ENCODE measurements around the gene GALNT6. TPM values are rescaled to one million over a fixed set of nuclear protein-coding genes. Genes with fewer than 3 reads are reported as not detected.
A peak's percentile ranks its signal among the peaks of the same experiment; 100 is the strongest.

Gene GALNT6
- total RNA-seq, 1 donor from 2014 or later, result 32.4 TPM

DNA sequence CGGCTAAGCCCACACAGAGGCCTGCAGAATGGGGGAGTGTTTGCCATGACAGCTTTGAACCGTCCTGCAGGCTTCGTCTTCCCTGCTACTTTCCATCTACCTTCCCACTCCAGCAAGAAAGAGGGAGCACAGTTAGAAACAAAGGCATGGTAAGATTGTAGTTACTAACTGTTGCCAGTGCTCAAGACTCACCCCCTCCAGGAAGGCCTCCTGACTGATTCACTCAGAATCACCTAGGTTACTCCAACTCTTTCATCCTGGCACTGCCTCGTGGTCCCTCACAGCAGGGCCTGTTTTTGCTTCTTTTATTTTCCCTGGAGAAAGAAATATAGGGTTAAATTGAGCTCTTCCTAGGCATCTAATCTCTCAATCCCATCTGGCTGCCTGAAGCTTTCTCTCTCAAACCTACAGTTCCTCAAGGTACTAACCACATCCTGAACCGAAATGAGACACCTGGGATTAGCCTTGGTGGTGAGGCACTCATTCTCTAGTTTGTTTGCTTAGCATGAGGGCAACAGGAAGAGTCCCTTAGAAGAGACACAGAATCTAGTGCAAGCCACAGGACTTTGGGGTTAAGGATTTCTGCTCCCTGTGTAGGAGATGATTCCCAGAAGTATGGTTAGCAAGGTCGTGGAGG, 7.8 kb downstream of the GALNT6 start:
- no peak overlapping the region for H3K4me3 ChIP-seq (ENCODE audit: low read depth, low read length)
- no peak for DNase-seq (ENCODE audit: low read depth)
- TF ChIP-seq CTCF (conservative IDR thresholded peaks at IDR 0.05; ENCODE audit: low read depth, low read length), result no peak

- DNase-seq (ENCODE audit: low read depth), result no peak
- no peak for TF ChIP-seq CTCF (conservative IDR thresholded peaks at IDR 0.05; ENCODE audit: low read depth, low read length)
- no peak overlapping the region for H3K4me3 ChIP-seq (ENCODE audit: low read depth, low read length)
Measured at GRCh38 chr12:51382173-51382572, 9.0 kb downstream of the GALNT6 start.

- TF ChIP-seq CTCF (conservative IDR thresholded peaks at IDR 0.05; ENCODE audit: low read depth, low read length), result no peak
- H3K4me3 ChIP-seq (ENCODE audit: low read depth, low read length), result no peak overlapping the region
- DNase-seq (ENCODE audit: low read depth), result no peak
Measured at GRCh38 chr12:51381226-51382079, 9.8 kb downstream of the GALNT6 start.

GRCh38 chr12:51379571-51379970, 11.6 kb downstream of the GALNT6 start:
- DNase-seq (ENCODE audit: low read depth), result no peak
- no peak overlapping the region for H3K4me3 ChIP-seq (ENCODE audit: low read depth, low read length)
- TF ChIP-seq CTCF (conservative IDR thresholded peaks at IDR 0.05; ENCODE audit: low read depth, low read length), result no peak

- no peak for TF ChIP-seq CTCF (conservative IDR thresholded peaks at IDR 0.05; ENCODE audit: low read depth, low read length)
- no peak for DNase-seq (ENCODE audit: low read depth)
- no peak overlapping the region for H3K4me3 ChIP-seq (ENCODE audit: low read depth, low read length)
Measured at GRCh38 chr12:51378749-51379148, 12.5 kb downstream of the GALNT6 start.

DNA sequence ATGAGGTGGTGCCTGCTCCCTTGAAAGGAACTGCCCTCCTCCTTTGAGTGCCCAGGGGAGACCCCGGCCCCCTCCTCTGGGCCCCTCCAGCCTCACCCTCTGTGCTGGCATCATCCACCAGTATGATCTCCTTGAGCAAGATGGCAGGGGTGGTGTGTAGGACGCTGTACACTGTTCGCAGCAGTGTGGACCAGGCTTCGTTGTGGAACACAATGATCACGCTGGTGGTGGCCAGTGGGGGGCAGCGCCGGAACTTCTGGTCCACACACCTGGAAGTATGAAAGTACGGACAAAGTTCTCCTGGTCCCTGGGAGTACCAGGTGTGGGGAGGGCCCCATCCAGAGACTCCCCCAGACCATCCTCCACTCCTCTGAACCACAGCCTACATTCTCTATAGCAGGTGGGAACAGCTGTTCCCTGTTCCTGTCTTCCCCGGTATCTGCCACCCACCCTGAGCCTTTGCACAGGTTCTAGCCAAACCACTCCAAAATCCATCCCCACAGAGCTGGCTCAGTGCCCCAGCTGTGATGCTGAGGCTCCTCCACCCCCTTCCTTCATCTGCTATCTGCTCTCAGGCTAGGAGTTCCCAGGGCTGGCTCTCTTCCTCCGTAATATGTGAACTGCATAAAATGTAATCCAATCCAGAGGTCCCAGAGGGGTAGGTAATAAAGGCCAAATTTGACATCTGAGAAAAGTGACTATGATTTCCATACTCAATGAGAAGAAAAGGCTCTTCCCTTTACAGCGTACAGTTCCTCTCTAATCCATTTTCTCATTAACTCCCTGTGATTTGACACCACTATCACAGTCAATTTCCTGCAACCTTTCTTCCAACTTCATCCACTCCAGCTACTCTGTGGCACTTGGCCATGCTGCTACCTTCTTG, 13.9 kb downstream of the GALNT6 start:
- H3K4me3 ChIP-seq (ENCODE audit: low read depth, low read length), result no peak overlapping the region
- TF ChIP-seq CTCF (conservative IDR thresholded peaks at IDR 0.05; ENCODE audit: low read depth, low read length), result peak; percentile 16
- DNase-seq (ENCODE audit: low read depth), result no peak

Data from epithelial cell of proximal tubule (primary cell).